Retinal pigment epithelial cell (primary cell): Measurements from ENCODE around the gene DOCK2.
A peak's percentile ranks its signal among the peaks of the same experiment; 100 is the strongest.
"Not testable (repeated sequence)": the region's sequence is repeated elsewhere in the genome, so short reads cannot be mapped to it uniquely, and the experiment has no call there.

Experiments
- DNase-seq: peaks from one replicate; pipeline ENCODE4 v3.0.0-alpha.2; 2010; ENCODE audit warnings: low read depth
- H3K4me3 ChIP-seq: 2 replicates; pipeline ENCODE4 v1.5.1; 2011; ENCODE audit warnings: mild to moderate bottlenecking, low read length, control low read depth, moderate library complexity
- TF ChIP-seq, protein P1 (sequence below): conservative IDR thresholded peaks from 2 replicates; pipeline ENCODE4 v1.5.1; 2011; ENCODE audit warnings: low read depth, low read length, control low read depth, inconsistent platforms

Gene DOCK2

DNA sequence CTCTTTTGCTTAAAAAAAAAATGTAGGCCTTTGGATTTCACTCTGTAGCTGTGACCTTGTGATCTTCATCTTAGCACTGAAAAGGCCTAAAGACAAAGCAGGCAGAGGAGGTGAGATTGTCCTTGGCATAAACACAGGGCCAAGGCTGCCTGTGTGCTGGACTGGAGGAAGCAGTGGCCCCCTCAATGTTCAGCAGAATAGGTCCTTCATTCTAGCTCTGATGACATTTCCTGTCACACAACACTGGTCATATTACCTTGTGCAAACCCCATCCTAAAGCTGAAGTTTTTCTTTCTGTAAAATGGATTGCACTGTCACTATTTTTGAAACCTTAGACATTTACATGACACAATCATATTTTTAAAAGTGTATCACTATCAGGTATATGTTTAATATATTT, 195.8 kb downstream of the DOCK2 start:
- DNase-seq, result no peak
- H3K4me3 ChIP-seq, result no peak overlapping the region
- TF ChIP-seq, protein P1, sequence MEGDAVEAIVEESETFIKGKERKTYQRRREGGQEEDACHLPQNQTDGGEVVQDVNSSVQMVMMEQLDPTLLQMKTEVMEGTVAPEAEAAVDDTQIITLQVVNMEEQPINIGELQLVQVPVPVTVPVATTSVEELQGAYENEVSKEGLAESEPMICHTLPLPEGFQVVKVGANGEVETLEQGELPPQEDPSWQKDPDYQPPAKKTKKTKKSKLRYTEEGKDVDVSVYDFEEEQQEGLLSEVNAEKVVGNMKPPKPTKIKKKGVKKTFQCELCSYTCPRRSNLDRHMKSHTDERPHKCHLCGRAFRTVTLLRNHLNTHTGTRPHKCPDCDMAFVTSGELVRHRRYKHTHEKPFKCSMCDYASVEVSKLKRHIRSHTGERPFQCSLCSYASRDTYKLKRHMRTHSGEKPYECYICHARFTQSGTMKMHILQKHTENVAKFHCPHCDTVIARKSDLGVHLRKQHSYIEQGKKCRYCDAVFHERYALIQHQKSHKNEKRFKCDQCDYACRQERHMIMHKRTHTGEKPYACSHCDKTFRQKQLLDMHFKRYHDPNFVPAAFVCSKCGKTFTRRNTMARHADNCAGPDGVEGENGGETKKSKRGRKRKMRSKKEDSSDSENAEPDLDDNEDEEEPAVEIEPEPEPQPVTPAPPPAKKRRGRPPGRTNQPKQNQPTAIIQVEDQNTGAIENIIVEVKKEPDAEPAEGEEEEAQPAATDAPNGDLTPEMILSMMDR, result no peak

DNA sequence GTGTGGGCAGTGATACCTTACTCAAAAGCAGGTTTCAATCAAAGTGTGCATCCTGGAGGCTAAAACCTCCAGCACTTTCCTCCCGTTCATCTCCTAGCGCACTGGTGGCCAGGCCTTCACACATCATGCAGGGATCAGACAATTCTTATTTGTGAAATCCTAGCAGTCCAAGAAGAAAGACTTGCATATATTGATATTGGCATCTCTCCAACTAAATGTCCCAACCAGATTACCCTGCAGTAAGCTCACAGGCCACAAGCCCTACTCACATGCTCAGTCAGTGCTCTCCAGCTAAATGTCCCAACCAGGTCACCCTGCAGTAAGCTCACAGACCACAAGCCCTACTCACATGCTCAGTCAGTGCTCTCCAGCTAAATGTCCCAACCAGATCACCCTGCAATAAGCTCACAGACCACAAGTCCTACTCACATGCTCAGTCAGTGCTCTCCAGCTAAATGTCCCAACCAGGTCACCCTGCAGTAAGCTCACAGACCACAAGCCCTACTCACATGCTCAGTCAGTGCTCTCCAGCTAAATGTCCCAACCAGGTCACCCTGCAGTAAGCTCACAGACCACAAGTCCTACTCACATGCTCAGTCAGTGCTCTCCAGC, 196.7 kb downstream of the DOCK2 start:
- peak; percentile 87 for DNase-seq
- not testable (repeated sequence) for H3K4me3 ChIP-seq

DNA sequence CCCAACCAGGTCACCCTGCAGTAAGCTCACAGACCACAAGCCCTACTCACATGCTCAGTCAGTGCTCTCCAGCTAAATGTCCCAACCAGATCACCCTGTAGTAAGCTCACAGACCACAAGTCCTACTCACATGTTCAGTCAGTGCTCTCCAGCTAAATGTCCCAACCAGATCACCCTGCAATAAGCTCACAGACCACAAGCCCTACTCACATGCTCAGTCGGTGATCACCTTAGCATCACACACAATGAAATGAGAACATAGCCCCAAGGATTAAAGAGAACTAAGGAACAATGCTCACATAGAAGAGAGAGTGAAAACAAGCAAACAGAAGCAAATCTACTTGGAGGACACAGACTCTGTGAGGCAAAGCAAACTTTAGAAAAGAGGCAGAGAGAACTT, 197.5 kb downstream of the DOCK2 start:
- H3K4me3 ChIP-seq, result not testable (repeated sequence)
- peak; percentile 79 for DNase-seq

DNA sequence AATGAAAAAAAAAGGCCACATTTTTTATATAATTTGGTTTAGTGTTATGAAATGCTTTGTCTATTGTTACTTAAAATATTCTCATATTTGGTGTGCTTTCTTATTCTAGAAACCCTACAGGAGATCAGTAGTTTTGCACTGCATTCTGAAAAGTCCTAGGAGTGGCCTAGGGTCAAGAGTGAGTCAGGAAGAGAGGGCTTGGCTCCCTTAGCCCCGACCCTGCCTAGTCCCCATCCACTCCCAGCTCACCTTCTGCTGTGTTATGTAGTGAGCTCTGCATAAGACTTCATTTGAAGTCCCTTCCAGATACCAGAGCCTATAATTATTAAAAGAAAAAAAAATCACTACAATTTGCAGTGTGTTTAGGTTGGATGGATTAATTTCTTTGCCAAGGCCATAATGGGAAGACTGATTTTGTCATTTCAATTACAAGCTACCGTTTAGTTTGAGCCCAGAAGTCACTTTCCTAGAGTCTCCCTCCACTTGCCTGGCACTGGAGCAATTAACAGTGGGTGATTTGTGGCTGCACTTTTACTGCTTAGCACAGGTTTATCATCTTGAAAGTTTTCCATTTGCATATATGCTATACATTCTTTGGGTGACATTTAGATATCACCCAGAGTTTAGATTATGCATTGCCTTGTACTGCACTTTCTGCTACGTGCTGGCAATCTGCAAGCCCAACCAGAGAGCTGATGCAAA, 199.9 kb downstream of the DOCK2 start:
- TF ChIP-seq, protein P1, result no peak
- DNase-seq, result no peak
- no peak overlapping the region for H3K4me3 ChIP-seq

DNA sequence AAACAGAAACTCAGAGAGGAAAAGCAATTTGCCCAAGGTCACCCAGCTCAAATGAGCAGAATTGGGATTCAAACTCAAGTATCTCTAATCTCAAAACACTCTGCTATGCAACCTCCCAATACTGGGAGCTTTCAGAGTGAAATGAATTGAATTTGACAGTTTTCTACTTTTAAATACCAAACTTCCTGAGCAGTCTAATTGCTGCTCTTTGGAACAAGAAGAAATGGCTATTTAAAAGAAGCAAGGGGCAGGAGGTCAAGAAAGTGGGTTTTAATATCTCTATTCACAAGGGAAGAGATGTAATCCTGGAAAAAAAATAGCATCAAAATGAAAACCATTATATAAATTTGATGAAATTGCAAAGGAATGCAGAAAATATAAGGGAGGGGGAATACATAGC, 200.6 kb downstream of the DOCK2 start:
- TF ChIP-seq, protein P1, result no peak
- DNase-seq, result peak; percentile 84
- no peak overlapping the region for H3K4me3 ChIP-seq

DNA sequence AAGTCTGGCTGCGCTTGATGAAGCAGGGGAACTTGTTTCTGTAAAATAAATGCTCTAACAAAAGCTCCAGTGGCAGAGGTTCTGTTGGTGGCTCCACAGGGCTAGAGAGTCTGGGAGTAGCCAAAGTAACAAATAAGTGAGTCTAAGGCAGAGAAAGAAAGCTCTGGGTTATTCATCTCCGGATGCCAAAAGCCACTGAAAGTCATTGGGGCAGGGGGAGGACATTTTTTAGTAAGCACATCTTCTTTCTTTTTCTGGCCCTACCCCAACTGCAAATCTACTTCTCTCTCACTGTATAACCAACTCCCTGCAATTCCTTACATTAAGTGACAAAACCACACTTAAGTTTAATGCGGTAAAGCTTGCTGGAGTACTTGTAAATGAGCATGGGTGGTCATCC, 201.6 kb downstream of the DOCK2 start:
- no peak overlapping the region for H3K4me3 ChIP-seq
- no peak for DNase-seq
- TF ChIP-seq, protein P1, result no peak

DNA sequence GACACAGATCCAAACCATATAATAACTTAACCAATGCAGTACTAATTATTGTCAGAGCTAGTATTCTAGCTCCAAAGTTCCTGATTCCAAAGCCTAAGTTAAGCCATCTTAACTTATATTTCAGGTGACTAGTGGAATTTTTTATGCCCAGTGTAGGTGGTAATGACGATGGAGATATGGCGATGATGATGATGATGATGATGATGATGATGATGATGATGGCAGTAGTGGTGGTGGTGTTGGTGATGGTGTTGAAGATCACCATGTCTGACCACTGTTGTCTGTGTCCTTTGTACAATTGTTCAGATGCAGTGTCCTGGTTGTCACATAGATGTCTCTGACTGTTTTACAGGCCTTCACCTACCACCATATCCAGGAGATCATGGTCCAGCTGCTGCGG, 203.3 kb downstream of the DOCK2 start:
- TF ChIP-seq, protein P1, result no peak
- H3K4me3 ChIP-seq, result no peak overlapping the region
- DNase-seq, result no peak

DNA sequence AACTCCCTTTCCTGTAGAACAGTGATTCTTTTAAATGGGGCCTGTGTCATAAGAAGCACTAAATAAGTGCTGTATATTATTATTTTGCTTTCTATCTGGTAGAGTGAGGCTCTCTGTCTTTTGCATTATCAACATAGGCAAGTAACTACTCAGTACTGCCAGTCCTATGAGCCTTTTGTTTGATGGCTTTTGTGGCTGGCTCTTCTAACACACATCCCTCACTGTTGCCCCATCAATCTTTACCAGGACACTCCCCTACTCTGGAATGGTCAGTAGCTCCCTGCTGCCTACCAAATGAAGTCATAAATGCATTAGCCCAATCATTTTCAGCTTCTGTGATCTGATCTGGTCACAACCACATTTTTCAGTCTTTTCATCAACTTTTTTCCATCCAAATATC, 205.6 kb downstream of the DOCK2 start:
- TF ChIP-seq, protein P1, result no peak

More for the DNA sequence above, 205.6 kb downstream of the DOCK2 start:
- DNase-seq, result no peak
- H3K4me3 ChIP-seq, result no peak overlapping the region
